ENCODE measurements around the gene FGGY. TPM values are rescaled to one million over a fixed set of nuclear protein-coding genes. Genes with fewer than 3 reads are reported as not detected.

Gene FGGY
- total RNA-seq, 1 experiment from 2014 or later: 4.7 TPM

DNA sequence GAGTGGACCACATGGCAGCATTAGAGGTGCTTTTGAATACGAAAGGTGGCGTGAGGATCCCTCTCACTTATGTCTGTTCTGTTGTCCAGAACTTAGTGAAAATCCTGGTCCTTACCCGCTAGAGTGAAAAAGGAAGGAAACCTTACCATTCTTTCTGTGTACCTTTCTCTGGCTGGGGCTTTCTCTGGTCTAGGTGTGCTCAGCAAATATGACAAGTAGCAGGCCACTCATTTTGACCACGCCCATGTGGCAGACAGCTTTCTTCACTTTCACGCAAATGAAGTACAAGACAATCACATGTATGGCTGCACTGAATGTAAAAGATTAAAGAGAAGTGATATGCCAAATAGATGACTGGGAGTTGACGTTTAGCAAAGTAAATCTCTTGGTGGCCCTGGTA, 131.9 kb downstream of the FGGY start:
- H3K9me3 ChIP-seq (ENCODE audit: low read length): no peaks in the 10 kb centered on the region
- no peak overlapping the region for H3K4me2 ChIP-seq (ENCODE audit: low read depth, low read length, poor library complexity, severe bottlenecking)
- no peak for DNase-seq
- no peak overlapping the region for H3K9ac ChIP-seq (ENCODE audit: low read length)
- no peaks in the 10 kb centered on the region for H4K20me1 ChIP-seq (ENCODE audit: insufficient read depth, low read depth, low read length)
- H3K79me2 ChIP-seq (ENCODE audit: low read length): no peaks in the 10 kb centered on the region
- H3K4me3 ChIP-seq (ENCODE audit: low read length): no peak overlapping the region
- H3K36me3 ChIP-seq (ENCODE audit: insufficient read depth, low read length): no peaks in the 10 kb centered on the region
- H3K27me3 ChIP-seq (ENCODE audit: low read length): no peaks in the 10 kb centered on the region
- H2AFZ ChIP-seq (ENCODE audit: low read length): no peak overlapping the region
- H3K4me1 ChIP-seq (ENCODE audit: low read length): no peaks in the 10 kb centered on the region
- no peaks in the 10 kb centered on the region for H3K9me2 ChIP-seq (replicated peaks; ENCODE audit: insufficient read depth, low read length)
- H3K27ac ChIP-seq (ENCODE audit: low read length): no peak overlapping the region

DNA sequence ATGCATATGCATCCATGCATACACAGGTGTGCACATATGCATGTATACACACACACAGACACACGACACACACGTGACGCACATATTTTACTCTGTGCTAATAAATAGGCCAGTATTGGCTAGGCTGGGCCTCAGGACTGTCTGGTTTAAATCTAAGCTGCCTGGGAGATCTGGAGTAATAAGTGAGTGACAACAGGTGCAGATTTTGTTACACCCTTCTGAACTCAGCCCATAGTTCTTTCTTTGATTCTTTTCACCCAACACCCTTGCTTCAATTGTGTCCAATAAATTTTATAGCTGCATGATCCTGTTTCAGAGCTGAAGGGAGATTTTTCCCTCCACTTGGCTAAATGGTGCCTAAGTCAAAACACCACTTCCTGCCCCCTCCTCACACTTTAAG, 132.8 kb downstream of the FGGY start:
- no peaks in the 10 kb centered on the region for H3K79me2 ChIP-seq (ENCODE audit: low read length)
- H4K20me1 ChIP-seq (ENCODE audit: insufficient read depth, low read depth, low read length): no peaks in the 10 kb centered on the region; the same call in 1 of the 2 replicates
- no peaks in the 10 kb centered on the region for H3K27me3 ChIP-seq (ENCODE audit: low read length)
- no peak overlapping the region for H3K9ac ChIP-seq (ENCODE audit: low read length)
- no peaks in the 10 kb centered on the region for H3K4me1 ChIP-seq (ENCODE audit: low read length)
- H2AFZ ChIP-seq (ENCODE audit: low read length): no peak overlapping the region
- no peak for DNase-seq
- no peaks in the 10 kb centered on the region for H3K9me3 ChIP-seq (ENCODE audit: low read length)
- no peak overlapping the region for H3K4me2 ChIP-seq (ENCODE audit: low read depth, low read length, poor library complexity, severe bottlenecking)
- no peak overlapping the region for H3K27ac ChIP-seq (ENCODE audit: low read length)
- H3K9me2 ChIP-seq (replicated peaks; ENCODE audit: insufficient read depth, low read length): no peaks in the 10 kb centered on the region
- no peaks in the 10 kb centered on the region for H3K36me3 ChIP-seq (ENCODE audit: insufficient read depth, low read length)
- H3K4me3 ChIP-seq (ENCODE audit: low read length): no peak overlapping the region

DNA sequence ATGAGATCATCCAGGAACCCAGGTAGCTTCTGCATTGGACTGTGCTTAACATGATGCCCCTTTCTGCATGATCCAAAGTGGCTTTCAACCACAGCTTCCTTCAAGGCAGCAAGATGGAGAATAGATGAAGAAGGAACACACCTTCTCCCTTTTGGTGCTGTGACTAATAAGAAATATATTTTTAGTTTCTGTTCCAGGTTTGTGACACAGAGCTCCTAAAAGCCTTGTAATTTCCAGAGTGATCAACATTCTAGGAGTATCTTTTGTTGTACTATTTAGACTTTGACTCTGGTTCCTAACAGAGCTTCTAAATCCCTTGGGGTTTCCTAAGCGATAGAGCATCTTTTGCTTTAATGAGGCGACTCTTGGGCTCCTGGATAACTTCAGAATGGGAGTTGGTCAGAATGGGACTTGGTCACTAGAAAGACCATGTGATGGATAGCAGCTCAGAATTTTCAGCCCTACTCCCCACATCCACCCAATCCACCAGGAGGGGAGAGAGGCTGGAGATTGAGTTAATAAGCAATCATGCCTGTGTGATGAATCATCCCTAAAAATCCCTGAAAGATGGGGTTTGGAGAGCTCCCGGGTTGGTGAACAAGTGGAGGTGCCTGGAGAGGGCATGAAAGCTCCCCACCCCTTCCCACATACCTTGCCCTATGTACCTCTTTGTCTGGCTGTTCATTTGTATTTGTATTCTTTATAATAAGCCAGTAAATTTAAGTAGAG, 134.8 kb downstream of the FGGY start:
- no peak overlapping the region for H2AFZ ChIP-seq (ENCODE audit: low read length)
- H3K9me3 ChIP-seq (ENCODE audit: low read length): no peaks in the 10 kb centered on the region
- no peak for DNase-seq
- no peaks in the 10 kb centered on the region for H3K79me2 ChIP-seq (ENCODE audit: low read length)
- H3K9me2 ChIP-seq (replicated peaks; ENCODE audit: insufficient read depth, low read length): no peaks in the 10 kb centered on the region
- H3K4me3 ChIP-seq (ENCODE audit: low read length): no peak overlapping the region
- no peak overlapping the region for H3K4me2 ChIP-seq (ENCODE audit: low read depth, low read length, poor library complexity, severe bottlenecking)
- H3K27ac ChIP-seq (ENCODE audit: low read length): no peak overlapping the region
- no peaks in the 10 kb centered on the region; the same call in 1 of the 2 replicates for H4K20me1 ChIP-seq (ENCODE audit: insufficient read depth, low read depth, low read length)
- H3K36me3 ChIP-seq (ENCODE audit: insufficient read depth, low read length): no peaks in the 10 kb centered on the region
- no peak overlapping the region for H3K9ac ChIP-seq (ENCODE audit: low read length)
- no peaks in the 10 kb centered on the region for H3K4me1 ChIP-seq (ENCODE audit: low read length)
- no peaks in the 10 kb centered on the region for H3K27me3 ChIP-seq (ENCODE audit: low read length)

DNA sequence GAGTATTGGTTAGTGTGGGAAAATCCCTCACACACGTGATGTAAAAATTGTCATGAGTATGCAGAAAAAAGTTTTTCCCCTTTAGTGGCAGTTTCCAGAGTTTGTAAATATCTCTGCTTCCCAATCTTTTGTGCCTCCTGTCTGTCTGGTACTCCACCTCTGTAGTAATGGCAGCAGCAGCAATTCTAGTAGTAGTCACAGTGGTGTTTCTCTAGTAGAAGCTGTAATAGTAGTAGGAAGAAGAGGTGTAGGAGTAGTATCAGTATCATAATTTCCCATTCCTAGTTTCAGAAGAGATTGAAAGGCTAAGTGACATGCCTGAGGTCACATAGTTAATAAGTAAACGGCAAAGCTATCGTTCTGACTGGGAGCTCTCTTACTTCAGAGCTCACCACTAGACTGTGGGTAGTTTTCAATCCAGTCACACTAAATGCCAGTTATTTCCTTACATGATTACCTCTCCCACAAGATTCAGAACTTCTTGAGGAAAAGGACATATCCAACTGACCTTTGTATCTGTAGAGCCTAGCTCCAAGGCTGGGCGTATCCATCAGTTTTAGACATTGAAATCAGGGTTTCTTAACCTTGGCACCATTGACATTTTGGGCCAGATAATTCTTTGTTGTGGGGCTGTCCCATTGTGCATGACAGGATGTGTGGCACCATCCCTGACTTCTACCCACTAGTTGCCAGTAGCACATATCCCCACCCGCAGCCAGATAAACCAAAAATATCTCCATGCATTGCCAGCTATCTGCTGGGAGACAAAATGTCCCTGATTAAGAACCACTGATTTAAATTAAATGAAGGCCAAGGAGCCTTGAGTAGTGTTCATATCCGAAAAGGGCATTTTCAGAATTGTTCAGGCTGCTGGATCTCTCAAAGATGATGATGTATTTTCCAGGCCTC, 135.9 kb downstream of the FGGY start:
- H3K9me3 ChIP-seq (ENCODE audit: low read length): no peaks in the 10 kb centered on the region
- H3K9me2 ChIP-seq (replicated peaks; ENCODE audit: insufficient read depth, low read length): no peaks in the 10 kb centered on the region
- H3K4me1 ChIP-seq (ENCODE audit: low read length): no peaks in the 10 kb centered on the region
- DNase-seq: no peak
- H2AFZ ChIP-seq (ENCODE audit: low read length): no peak overlapping the region
- H3K4me3 ChIP-seq (ENCODE audit: low read length): no peak overlapping the region
- no peak overlapping the region for H3K9ac ChIP-seq (ENCODE audit: low read length)
- no peak overlapping the region for H3K27ac ChIP-seq (ENCODE audit: low read length)
- H3K27me3 ChIP-seq (ENCODE audit: low read length): no peaks in the 10 kb centered on the region
- H4K20me1 ChIP-seq (ENCODE audit: insufficient read depth, low read depth, low read length): no peaks in the 10 kb centered on the region; the same call in 1 of the 2 replicates
- no peaks in the 10 kb centered on the region for H3K36me3 ChIP-seq (ENCODE audit: insufficient read depth, low read length)
- H3K79me2 ChIP-seq (ENCODE audit: low read length): no peaks in the 10 kb centered on the region
- no peak overlapping the region for H3K4me2 ChIP-seq (ENCODE audit: low read depth, low read length, poor library complexity, severe bottlenecking)

DNA sequence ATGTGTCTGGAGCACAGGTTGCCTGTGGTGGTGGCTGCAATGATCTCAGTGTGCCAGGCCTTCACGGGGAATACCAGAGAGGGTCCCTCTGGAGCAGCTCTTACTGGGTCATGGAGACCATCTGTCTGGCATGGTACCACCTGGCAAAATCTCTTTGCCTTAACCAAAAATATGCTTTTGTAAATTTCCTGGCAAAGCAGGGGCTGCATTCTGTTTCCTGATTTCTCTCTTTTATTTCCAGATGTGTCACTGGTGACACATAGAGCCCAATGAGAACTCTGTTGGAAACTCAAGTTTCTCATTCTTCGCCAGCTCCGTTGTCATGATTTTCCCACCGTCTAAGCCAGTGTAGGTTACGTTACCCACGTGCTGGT, 136.5 kb downstream of the FGGY start:
- no peak overlapping the region for H2AFZ ChIP-seq (ENCODE audit: low read length)
- no peaks in the 10 kb centered on the region for H3K4me1 ChIP-seq (ENCODE audit: low read length)
- DNase-seq: no peak
- H3K36me3 ChIP-seq (ENCODE audit: insufficient read depth, low read length): no peaks in the 10 kb centered on the region
- no peaks in the 10 kb centered on the region; the same call in 1 of the 2 replicates for H4K20me1 ChIP-seq (ENCODE audit: insufficient read depth, low read depth, low read length)
- no peak overlapping the region for H3K4me2 ChIP-seq (ENCODE audit: low read depth, low read length, poor library complexity, severe bottlenecking)
- no peak overlapping the region for H3K27ac ChIP-seq (ENCODE audit: low read length)
- no peak overlapping the region for H3K9ac ChIP-seq (ENCODE audit: low read length)
- H3K79me2 ChIP-seq (ENCODE audit: low read length): no peaks in the 10 kb centered on the region
- no peaks in the 10 kb centered on the region for H3K9me2 ChIP-seq (replicated peaks; ENCODE audit: insufficient read depth, low read length)
- no peak overlapping the region for H3K4me3 ChIP-seq (ENCODE audit: low read length)
- H3K9me3 ChIP-seq (ENCODE audit: low read length): no peaks in the 10 kb centered on the region
- H3K27me3 ChIP-seq (ENCODE audit: low read length): no peaks in the 10 kb centered on the region

DNA sequence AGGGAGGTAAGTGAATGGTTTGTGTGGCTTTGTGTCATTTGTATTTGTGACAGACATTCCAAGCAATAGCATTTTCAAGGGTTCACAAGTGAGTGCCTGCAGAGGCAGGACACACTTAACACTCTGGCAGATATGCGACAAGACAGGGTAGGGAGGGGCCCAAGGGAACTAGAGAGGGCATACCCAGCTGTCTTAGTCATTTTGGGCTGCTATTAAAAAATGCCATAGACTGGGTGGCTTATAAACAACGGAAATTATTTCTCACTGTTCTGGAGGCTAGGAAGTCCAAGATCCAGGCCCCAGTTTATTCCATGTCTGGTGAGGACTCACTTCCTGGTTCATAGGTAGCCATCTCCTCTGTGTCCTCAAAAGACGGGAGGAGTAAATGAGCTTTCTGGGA, 137.4 kb downstream of the FGGY start:
- Histone ChIP-seq H3K9me3 (ENCODE audit: low read length) (no peaks in the 10 kb centered on the region), H2AFZ (ENCODE audit: low read length) (no peak overlapping the region), H4K20me1 (ENCODE audit: insufficient read depth, low read depth, low read length) (no peaks in the 10 kb centered on the region; the same call in 1 of the 2 replicates), H3K79me2 (ENCODE audit: low read length) (no peaks in the 10 kb centered on the region), H3K4me2 (ENCODE audit: low read depth, low read length, poor library complexity, severe bottlenecking) (no peak overlapping the region), H3K4me1 (ENCODE audit: low read length) (no peaks in the 10 kb centered on the region), H3K9me2 (replicated peaks; ENCODE audit: insufficient read depth, low read length) (no peaks in the 10 kb centered on the region), H3K27ac (ENCODE audit: low read length) (no peak overlapping the region), H3K27me3 (ENCODE audit: low read length) (no peaks in the 10 kb centered on the region), H3K36me3 (ENCODE audit: insufficient read depth, low read length) (no peaks in the 10 kb centered on the region), H3K4me3 (ENCODE audit: low read length) (no peak overlapping the region), H3K9ac (ENCODE audit: low read length) (no peak overlapping the region)
- DNase-seq: no peak

DNA sequence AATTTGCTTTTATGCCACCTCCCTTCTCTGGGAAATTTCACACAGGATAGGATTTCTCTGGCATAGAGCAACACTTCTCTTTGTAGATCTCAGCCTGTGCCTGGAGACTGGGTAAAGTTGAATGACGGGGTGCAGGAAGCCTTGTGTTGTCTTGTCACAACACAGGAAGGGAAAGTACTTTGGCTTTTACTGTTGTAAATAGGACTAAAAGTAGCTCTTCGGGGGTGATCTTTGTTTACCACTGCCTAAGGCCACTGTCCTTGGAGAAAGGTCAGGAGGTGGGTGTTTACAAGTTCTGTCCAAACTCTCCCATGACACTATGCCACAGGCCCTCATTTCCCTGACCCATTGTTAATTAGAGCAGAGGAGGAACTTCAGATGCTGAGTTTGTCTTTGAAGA, 139.7 kb downstream of the FGGY start:
- no peak overlapping the region for H3K4me2 ChIP-seq (ENCODE audit: low read depth, low read length, poor library complexity, severe bottlenecking)
- no peaks in the 10 kb centered on the region; the same call in 1 of the 2 replicates for H4K20me1 ChIP-seq (ENCODE audit: insufficient read depth, low read depth, low read length)
- H3K79me2 ChIP-seq (ENCODE audit: low read length): no peaks in the 10 kb centered on the region
- DNase-seq: no peak
- no peak overlapping the region for H3K4me3 ChIP-seq (ENCODE audit: low read length)
- no peak overlapping the region for H3K9ac ChIP-seq (ENCODE audit: low read length)
- no peaks in the 10 kb centered on the region for H3K9me3 ChIP-seq (ENCODE audit: low read length)
- no peaks in the 10 kb centered on the region for H3K36me3 ChIP-seq (ENCODE audit: insufficient read depth, low read length)
- no peaks in the 10 kb centered on the region for H3K4me1 ChIP-seq (ENCODE audit: low read length)
- H2AFZ ChIP-seq (ENCODE audit: low read length): no peak overlapping the region
- H3K27ac ChIP-seq (ENCODE audit: low read length): no peak overlapping the region
- no peaks in the 10 kb centered on the region for H3K27me3 ChIP-seq (ENCODE audit: low read length)
- no peaks in the 10 kb centered on the region for H3K9me2 ChIP-seq (replicated peaks; ENCODE audit: insufficient read depth, low read length)

DNA sequence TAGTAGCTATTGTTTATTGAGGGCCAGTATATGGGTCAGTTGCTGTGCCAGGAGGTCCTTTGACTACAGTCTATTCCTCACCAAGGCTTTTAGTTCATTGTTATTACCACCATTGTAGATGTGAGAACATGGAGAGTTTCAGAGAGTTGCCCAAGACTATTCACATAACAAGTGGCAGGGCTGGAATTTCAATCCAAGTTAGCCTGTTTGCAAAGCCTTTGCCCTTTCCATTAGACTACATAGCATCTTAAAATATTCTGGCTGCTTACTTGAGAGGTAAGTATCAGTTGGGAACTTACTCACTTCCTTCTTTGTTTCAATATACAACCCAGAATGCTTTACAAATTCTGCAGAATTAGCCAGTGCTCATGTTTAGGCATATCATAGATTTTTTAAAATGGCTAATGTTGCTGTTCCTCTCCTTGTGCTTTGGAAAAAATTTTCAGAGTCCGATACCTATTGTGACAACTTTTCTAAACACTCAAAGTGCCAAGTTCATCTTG, 141.2 kb downstream of the FGGY start:
- Histone ChIP-seq H3K27ac (ENCODE audit: low read length) (no peak overlapping the region), H3K4me1 (ENCODE audit: low read length) (no peaks in the 10 kb centered on the region), H3K9me2 (replicated peaks; ENCODE audit: insufficient read depth, low read length) (no peaks in the 10 kb centered on the region), H3K9ac (ENCODE audit: low read length) (no peak overlapping the region), H3K27me3 (ENCODE audit: low read length) (no peaks in the 10 kb centered on the region), H3K4me3 (ENCODE audit: low read length) (no peak overlapping the region), H4K20me1 (ENCODE audit: insufficient read depth, low read depth, low read length) (no peaks in the 10 kb centered on the region; the same call in 1 of the 2 replicates), H3K36me3 (ENCODE audit: insufficient read depth, low read length) (no peaks in the 10 kb centered on the region), H3K9me3 (ENCODE audit: low read length) (no peaks in the 10 kb centered on the region), H3K79me2 (ENCODE audit: low read length) (no peaks in the 10 kb centered on the region), H3K4me2 (ENCODE audit: low read depth, low read length, poor library complexity, severe bottlenecking) (no peak overlapping the region), H2AFZ (ENCODE audit: low read length) (no peak overlapping the region)
- no peak for DNase-seq
